ENCODE results near the gene SH3BGRL2. TPM values are rescaled to one million over a fixed set of nuclear protein-coding genes. Genes with fewer than 3 reads are reported as not detected.
"Not testable (repeated sequence)": the region's sequence is repeated elsewhere in the genome, so short reads cannot be mapped to it uniquely, and the experiment has no call there.

The SH3BGRL2 gene
- total RNA-seq, 1 experiment from 2014 or later = 11.8 TPM

DNA sequence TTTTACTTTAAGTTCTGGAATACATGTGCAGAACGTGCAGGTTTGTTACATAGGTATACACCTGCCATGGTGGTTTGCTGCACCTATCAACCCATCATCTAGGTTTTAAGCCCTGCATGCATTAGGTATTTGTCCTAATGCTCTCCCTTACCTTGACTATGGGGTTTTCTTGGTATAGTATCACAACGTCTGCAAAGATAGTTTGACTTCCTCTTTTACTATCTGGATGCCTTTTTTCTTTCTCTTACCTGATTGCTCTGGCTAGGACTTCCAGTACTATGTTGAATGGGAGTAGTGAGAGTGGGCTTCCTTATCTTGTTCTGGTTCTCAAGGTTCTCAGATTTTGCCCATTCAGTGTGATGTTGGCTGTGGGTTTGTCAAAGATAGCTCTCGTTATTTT, 115.2 kb downstream of the SH3BGRL2 start:
- not testable (repeated sequence) for H3K4me1 Mint-ChIP-seq; H4K91ac ChIP-seq (ENCODE audit: insufficient read length, low read depth, low read length); H4K5ac ChIP-seq (ENCODE audit: insufficient read length, low read depth, low read length); H3K4me3 Mint-ChIP-seq; H2BK15ac ChIP-seq (ENCODE audit: low read depth, low read length); H2AFZ ChIP-seq (ENCODE audit: low read length); H3K79me2 ChIP-seq (ENCODE audit: insufficient read depth, low read length); H3K4me1 ChIP-seq (ENCODE audit: insufficient read depth, low read length); H3K23me2 ChIP-seq (ENCODE audit: insufficient read length, low read depth, low read length, poor library complexity, severe bottlenecking); H2BK5ac ChIP-seq (ENCODE audit: insufficient read length, low read length); DNase-seq; H3K27ac ChIP-seq (ENCODE audit: insufficient read length, low read depth, low read length); H3K4ac ChIP-seq (ENCODE audit: low read depth, low read length); H2BK20ac ChIP-seq (ENCODE audit: low read depth, low read length, poor library complexity, severe bottlenecking); H2AK5ac ChIP-seq (ENCODE audit: insufficient read length, low read length); H3K79me1 ChIP-seq (ENCODE audit: insufficient read depth, low read depth, low read length, poor library complexity, severe bottlenecking); H3K9me3 ChIP-seq (ENCODE audit: control insufficient read depth, low read depth, low read length); H3K4me2 ChIP-seq (ENCODE audit: insufficient read depth, insufficient read length, low read length); H3K27ac Mint-ChIP-seq; H3K9ac ChIP-seq (ENCODE audit: extremely low read depth, insufficient read length, low read length); H3K23ac ChIP-seq (ENCODE audit: insufficient read length, low read depth, low read length); H3T11ph ChIP-seq (ENCODE audit: low read length); H3K18ac ChIP-seq (ENCODE audit: insufficient read length, low read depth, low read length); H3K27me3 ChIP-seq (ENCODE audit: insufficient read depth, low read length); H4K20me1 ChIP-seq (ENCODE audit: control insufficient read depth, insufficient read depth, insufficient read length); H4K8ac ChIP-seq (replicated peaks; ENCODE audit: insufficient read length, low read depth, low read length); H3K56ac ChIP-seq (ENCODE audit: insufficient read length, low read depth, low read length); H2BK120ac ChIP-seq (ENCODE audit: low read depth, low read length, poor library complexity, severe bottlenecking); H2BK12ac ChIP-seq (ENCODE audit: insufficient read length, low read depth, low read length); H3K14ac ChIP-seq (ENCODE audit: insufficient read depth, low read length); H3K27me3 Mint-ChIP-seq (ENCODE audit: low read depth)
- Mint-ChIP-seq H3K36me3 (ENCODE audit: insufficient read depth in 1 of 3, low read depth in 3 of 3) (peaks cover 0 to 16% (median 0%) of the 10 kb centered on the region in 3 experiments; a peak in 4 of 7 replicates), H3K9me3 (peaks cover 7 to 15% of the 10 kb centered on the region in 2 experiments)
- WGBS (ENCODE audit: extremely low coverage, insufficient read length, low lambda C conversion rate) = no CpG with 5 or more reads among the region's 3 CpGs

Measured in H9 (cell line).